GM19035 (cell line): Measurements from ENCODE around the gene FBXW4.
"Not testable (repeated sequence)": the region's sequence is repeated elsewhere in the genome, so short reads cannot be mapped to it uniquely, and the experiment has no call there.

ENCODE experiments used
- ATAC-seq: cut with Tn5 transposase; IDR thresholded peaks from one replicate; pipeline ENCODE4 v1.9.1; 2021; ENCODE audit not compliant: unreplicated experiment

The FBXW4 gene

GRCh38 chr10:101658975-101659374, 36.0 kb downstream of the FBXW4 start:
- no peak for ATAC-seq

GRCh38 chr10:101656890-101657289, 38.1 kb downstream of the FBXW4 start:
- no peak for ATAC-seq

- ATAC-seq = no peak
Measured at GRCh38 chr10:101655570-101655969, 39.4 kb downstream of the FBXW4 start.

- no peak for ATAC-seq
Measured at GRCh38 chr10:101653536-101653935, 41.4 kb downstream of the FBXW4 start.

GRCh38 chr10:101651336-101651735, 43.6 kb downstream of the FBXW4 start:
- no peak for ATAC-seq

GRCh38 chr10:101650863-101651262, 44.1 kb downstream of the FBXW4 start:
- no peak for ATAC-seq

- ATAC-seq = no peak
Measured at GRCh38 chr10:101649525-101650085, 45.4 kb downstream of the FBXW4 start.

- no peak for ATAC-seq
Measured at GRCh38 chr10:101647255-101647654, 47.7 kb downstream of the FBXW4 start.

GRCh38 chr10:101646364-101646763, 48.6 kb downstream of the FBXW4 start:
- no peak for ATAC-seq

GRCh38 chr10:101645659-101646058, 49.3 kb downstream of the FBXW4 start:
- ATAC-seq = no peak

GRCh38 chr10:101644002-101644401, 51.0 kb downstream of the FBXW4 start:
- ATAC-seq = no peak

- ATAC-seq = no peak
Measured at GRCh38 chr10:101643546-101643945, 51.4 kb downstream of the FBXW4 start.

GRCh38 chr10:101639141-101639900, 55.6 kb downstream of the FBXW4 start:
- no peak for ATAC-seq

- ATAC-seq = not testable (repeated sequence)
Measured at GRCh38 chr10:101633510-101633909, 61.5 kb downstream of the FBXW4 start.

GRCh38 chr10:101631821-101632475, 63.0 kb downstream of the FBXW4 start:
- ATAC-seq = no peak

- no peak for ATAC-seq
Measured at GRCh38 chr10:101630633-101630920, 64.4 kb downstream of the FBXW4 start.

- ATAC-seq = no peak
Measured at GRCh38 chr10:101629837-101630632, 64.9 kb downstream of the FBXW4 start.

GRCh38 chr10:101625821-101626412, 69.1 kb downstream of the FBXW4 start:
- no peak for ATAC-seq

GRCh38 chr10:101624526-101625102, 70.4 kb downstream of the FBXW4 start:
- no peak for ATAC-seq

GRCh38 chr10:101623528-101623927, 71.4 kb downstream of the FBXW4 start:
- no peak for ATAC-seq

- no peak for ATAC-seq
Measured at GRCh38 chr10:101619983-101620382, 75.0 kb downstream of the FBXW4 start.
